HG03039 (cell line): ENCODE results near the gene TMEM108.

ENCODE experiments used
- ATAC-seq: cut with Tn5 transposase; IDR thresholded peaks from one replicate; pipeline ENCODE4 v1.9.1; 2021; ENCODE audit warnings: mild to moderate bottlenecking, moderate library complexity; ENCODE audit not compliant: unreplicated experiment

Gene TMEM108

DNA sequence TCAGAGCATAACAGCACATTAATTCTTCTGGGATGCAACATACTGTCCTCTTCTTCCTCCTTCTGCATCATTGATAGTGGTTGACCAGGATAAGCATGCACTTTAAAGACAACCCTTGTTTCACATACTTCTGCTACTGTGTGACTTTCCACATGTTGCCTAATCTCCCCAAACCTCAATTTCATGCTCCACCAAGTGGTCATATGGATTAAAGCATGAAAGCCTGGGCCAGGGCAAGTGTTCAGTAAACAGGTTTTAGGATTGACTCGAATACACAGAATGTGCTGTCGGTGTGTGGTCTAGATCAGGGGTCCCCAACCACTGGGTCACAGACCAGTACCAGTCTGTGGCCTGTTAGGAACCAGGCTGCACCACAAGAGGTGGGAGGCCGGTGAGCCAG is 339.2 kb downstream of the TMEM108 start:
- ATAC-seq: no peak

DNA sequence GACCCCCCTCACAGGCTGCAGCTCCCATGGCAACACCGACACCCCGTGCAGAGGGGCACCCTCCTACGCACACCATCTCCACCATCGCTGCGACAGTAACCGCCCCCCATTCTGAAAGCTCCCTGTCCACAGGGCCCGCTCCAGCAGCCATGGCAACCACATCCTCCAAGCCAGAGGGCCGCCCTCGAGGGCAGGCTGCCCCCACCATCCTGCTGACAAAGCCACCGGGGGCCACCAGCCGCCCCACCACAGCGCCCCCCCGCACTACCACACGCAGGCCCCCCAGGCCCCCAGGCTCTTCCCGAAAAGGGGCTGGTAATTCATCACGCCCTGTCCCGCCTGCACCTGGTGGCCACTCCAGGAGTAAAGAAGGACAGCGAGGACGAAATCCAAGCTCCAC is 341.7 kb downstream of the TMEM108 start:
- no peak for ATAC-seq

DNA sequence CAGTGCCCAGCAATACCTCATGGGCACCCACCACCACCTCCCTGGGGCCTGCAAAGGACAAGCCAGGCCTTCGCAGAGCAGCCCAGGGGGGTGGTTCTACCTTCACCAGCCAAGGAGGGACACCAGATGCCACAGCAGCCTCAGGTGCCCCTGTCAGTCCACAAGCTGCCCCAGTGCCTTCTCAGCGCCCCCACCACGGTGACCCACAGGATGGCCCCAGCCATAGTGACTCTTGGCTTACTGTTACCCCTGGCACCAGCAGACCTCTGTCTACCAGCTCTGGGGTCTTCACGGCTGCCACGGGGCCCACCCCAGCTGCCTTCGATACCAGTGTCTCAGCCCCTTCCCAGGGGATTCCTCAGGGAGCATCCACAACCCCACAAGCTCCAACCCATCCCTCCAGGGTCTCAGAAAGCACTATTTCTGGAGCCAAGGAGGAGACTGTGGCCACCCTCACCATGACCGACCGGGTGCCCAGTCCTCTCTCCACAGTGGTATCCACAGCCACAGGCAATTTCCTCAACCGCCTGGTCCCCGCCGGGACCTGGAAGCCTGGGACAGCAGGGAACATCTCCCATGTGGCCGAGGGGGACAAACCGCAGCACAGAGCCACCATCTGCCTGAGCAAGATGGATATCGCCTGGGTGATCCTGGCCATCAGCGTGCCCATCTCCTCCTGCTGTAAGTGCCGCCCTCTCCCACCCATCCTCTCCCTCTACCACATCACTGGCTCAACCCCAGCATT is 342.5 kb downstream of the TMEM108 start:
- no peak for ATAC-seq

DNA sequence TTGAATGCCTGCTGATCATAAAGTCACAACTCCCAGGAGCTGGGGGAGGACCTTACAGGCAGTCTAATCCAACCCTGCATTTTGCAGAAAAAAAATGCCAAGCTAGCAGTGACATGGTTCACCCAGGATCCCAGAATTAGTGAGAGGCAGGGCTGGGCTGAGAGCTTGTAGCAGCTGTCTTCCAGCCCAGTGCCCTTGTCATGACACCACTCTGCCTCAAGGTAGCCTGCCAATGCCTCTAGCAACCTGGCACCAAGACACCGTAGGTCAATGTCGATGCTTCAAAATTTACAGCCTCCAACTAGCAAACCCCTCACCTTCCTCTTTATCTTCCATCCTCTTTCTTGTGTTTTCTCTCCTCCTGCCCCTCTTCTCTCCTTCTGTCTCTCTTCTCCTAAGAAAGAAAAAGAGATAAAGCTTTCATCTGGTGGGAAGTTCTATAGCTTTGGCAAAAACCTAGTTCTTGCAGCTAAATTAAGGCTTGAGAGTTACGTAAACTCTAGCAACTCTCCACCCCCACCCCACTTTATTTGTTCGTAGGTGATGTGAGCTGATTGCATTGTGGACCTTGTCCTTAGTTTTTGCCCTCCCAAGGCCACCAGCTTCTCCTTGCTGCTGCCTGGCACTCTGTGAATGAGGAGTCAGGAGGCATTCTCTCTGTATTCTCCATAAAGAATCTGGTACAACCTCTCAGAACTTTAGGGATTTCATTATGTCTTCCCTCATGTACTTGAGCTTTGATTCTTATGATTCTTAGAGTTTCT is 343.3 kb downstream of the TMEM108 start:
- ATAC-seq: no peak

DNA sequence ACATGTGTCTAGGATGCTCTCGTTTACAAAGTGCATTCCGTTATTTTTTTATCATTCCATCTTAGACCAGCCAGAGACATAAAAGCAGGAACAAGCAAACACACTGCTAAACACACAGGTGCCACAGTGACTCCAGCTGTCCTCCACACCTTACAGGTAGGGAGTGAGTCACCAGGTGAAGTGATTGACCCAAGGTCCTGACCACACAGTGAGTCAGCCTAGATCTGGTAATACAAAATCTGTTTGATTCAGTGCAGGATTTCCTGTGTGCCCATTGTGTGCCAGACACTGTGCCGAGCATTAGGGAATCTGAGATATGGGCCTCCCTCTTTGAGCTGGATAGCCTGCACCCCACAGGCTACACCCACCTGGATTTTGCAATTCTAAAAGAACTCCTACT is 345.0 kb downstream of the TMEM108 start:
- no peak for ATAC-seq

DNA sequence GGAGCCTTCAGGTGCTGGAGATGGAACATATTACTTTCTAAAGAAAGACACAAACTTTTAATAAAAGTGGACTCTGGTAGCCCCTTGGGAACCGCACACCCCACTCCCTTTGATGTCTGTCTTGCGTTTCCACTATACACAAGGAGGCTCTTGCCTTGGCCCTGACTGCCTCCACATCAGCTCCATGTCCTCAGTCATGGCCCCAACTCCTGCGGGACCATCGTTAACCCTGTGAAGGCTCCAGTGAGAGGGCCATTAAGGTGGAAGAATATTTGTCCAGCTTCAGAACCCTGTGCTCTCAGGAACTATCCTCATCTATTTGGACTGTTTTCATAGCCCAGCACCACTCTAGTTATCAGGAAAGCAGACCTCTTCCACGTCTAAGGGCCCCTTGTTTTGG is 345.6 kb downstream of the TMEM108 start:
- no peak for ATAC-seq

DNA sequence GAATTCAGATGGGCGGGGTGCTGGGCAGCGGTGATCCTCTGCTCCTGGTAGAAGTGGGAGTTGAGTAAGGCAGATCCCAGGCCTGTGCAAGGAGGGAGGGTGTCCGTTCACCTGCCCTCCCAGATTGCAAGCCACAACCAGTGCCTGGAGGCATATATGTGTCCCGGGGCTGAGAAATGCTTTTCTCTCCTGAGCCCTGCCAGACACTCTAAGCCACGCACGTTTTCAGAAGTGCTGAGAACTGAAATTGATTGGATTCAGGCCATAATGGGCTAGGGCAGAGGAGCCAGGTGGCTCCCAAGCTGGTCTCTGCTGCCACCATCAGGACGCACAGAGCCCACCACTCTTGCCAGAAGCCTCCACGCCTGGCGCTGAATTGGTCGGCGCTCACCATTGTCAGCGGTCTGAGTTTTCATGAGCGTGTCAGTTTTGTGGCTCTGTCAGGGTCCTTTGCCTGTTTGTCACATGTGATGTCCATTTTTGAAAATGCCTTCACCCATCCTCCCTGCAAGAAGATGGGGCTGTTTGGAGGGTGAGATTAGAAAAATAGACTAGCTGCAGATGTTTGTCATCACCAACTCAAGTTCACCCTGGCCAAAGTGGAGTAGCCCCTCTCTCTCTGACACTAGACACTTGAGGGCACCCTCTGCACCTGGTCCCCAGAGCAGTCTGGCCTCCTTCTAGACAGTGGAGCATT is 346.3 kb downstream of the TMEM108 start:
- peak; percentile 70 for ATAC-seq

DNA sequence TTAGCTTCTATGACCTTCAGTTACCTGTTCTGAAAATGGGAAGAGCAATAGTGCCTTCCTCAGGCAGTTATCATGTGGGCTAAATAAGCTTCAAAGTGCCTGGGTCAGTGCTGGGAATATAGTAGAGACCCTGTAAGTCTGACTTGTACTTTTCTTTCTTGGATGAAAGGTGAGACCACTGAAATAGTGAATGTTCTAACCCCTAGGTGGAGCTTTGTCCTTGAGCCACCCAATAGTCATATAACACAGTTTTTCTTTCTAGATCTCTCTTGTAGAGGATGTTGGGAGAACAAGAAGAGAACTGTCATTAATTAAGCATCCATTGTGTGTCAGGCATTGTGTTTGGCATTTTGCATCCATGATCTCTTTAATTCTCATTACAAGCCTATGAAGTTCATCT is 348.7 kb downstream of the TMEM108 start:
- ATAC-seq: no peak

DNA sequence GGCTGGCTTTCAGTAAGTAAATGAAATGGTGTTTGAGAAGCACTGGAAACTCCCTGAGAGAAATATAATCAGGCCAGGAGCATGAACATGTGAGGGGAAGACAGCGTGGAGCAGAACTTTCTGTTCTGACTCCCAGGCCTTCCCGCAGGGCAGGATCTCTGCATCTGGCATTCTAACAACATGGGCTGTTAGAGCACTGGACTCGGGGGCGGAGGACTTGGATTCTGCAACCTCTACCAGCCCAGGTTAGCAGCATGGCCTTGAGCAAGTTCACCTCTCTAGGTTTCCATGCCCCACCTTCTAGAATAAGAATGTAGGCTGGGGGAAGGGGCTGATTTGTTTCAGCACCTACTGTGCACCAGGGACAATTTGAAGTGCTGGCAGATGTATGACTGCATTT is 349.1 kb downstream of the TMEM108 start:
- ATAC-seq: no peak

DNA sequence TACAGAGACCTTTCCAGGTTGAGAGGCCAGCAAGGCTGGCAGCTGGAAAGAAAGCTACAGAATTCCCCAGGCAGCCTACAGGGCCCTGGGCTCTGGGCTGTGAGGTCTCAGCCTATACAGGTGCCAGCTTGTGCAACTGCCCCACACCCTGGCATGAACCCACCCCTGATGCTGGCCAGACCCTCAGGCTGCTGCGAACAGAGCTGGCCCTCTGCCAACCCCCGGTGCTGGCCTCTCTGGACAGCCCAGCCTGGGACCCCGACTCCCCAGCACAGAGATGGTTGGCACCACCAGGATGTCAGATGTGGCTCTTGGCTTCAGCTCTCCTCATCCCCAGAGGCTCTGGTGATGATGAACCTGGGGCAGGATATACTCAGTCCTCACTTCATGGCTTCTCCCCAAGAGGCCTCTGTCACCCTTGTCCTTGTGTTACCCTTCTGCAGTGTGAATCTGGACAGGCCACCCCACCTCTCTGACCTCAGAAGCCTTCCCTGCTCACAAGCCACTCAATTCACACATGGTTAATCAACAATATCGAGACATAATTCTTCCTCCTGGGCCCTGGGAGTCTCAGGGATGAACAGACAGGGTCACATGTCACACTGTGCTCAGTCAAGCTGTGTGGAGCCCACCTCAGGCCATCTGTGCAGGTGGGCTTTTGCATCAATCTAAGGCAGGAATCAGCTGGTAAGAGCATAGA is 350.7 kb downstream of the TMEM108 start:
- no peak for ATAC-seq

DNA sequence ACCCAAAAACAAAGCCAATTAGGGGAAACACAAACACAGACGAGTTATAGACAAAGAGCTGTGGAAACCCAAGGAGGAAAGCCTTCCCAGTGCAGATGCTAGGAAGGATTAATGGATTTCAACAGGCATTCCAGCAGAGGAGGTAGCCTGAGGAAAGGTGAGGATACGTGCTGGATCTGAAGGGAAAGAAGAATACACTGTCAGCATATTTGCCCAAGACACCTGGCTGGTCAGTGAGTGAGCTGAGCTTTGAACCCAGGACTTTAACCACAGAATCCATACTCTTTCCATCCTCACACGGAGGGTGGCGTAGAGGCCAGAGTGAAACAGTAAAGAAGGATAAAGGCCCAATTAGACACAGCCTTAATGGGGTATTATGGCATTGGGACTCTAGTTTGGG is 352.5 kb downstream of the TMEM108 start:
- ATAC-seq: no peak

DNA sequence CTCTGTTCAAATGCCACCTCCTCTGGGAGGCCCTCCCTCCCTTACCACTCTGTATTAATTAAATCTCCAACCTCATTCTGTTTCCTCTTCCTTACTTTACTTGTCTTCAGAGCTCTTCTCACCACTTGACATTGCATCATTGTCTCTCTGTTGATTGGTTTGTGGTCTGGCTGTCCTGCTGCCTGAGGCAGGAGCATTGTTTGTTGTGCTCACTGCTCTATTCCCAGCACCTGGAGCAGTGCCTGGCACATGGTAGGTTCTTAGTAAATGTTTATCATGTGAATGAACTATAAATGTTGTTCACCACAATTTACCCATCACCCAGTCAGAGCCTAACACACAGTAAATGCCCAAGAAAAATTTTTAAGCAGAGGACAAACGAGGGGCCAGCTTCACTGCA is 355.0 kb downstream of the TMEM108 start:
- ATAC-seq: no peak

DNA sequence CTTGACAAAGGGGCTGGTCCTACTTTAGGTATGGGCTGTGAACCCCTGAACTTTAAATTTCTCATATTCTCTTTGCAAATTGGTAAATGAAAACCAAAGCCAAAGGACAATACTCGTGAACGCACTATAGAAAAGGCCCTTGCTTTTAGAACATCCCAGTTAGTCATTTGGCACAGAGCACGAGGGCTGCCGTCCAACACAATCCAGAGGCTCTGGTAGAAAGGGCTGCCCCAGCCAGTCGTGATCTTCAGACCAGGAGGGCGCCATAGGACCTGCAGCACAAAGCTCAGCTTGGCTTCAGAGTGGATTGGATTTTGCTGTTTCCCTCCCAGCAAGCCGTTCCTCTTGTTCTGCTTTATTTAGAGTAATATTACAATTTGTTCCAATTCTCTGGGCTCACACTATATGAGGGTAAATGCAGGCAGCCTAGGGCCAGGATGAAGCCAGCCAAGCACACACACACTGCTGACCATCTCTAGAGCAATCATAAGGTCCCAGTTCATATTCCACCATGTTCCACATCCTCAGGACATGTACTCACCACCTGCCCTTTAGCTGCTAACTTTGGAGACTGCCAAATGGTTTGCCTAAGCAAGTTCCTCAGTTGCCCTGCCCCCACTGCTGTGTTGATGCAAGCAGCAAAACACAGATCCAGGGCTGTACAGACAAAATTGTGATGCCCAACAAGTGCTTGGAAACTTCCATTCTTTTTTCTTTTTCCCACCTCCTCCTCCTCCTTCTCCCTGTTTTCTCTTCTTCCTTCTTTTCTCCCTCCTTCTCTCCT is 355.7 kb downstream of the TMEM108 start:
- ATAC-seq: no peak

DNA sequence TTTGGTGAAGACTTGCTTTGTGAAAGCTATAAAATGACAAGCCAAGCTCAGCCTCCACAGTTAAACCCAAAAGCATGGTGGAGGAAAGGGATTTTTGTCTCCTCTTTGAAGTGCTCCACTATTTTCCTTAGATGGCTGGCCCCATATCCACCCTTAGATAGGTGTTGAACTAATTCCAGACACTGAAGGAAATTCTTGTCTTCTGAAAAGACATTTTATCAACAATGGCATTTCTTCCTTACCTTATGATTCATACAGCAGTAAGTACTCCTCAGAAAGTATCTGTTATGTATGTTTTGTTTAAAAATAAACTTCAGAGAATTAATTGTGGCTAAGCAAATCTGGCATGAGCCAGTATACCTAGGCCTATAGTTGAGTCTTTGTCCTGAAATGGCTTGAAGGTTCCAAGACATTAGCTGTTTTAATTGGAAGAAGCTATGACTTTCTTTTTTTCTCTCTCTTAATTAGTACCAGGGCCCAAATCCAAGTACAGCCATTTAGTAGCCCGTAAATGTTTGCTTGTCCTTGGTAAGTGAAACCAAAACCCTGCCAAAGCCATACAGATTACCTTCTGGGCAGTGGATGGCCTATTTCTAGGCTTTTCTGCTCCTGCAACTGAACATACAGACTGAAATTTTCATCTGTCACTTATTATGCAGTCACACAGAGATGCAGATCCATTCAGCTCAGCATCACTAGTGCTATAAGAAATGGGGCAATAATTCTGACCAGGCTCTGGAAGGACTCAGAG is 356.5 kb downstream of the TMEM108 start:
- ATAC-seq: no peak

DNA sequence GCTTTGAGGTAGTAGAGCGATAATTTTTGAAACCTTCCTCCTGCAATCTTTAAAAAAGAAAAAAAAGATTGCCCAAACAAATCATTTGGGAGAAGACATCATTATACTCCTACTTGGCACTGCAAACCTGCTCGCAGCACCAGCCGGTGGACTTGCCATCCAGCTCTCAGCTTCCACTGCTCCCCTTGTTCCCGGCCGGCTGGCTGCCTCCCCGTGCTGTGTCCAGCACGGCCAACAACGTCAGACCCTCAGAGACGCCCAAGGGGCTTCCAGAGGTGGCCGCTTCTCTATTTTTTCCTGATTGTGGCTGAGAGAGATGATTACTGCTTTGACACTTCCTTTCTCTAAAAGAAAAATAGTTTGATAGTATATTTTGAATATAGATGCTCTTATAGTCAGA is 358.7 kb downstream of the TMEM108 start:
- ATAC-seq: no peak

DNA sequence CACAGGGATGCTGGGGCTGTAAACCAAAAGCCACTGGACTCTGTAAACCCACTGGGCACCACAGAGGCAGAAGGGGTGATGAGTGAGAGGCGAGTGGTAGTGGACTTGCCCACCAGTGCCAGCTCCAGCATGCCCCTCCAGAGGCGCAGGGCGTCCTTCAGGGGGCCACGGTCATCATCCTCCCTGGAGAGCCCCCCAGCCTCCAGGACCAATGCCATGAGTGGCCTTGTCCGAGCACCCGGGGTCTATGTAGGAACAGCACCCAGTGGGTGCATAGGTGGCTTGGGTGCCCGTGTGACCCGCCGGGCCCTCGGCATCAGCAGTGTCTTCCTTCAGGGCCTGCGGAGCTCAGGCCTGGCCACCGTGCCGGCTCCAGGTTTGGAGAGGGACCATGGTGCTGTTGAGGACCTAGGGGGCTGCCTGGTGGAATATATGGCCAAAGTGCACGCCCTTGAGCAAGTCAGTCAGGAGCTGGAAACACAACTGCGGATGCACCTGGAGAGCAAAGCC is 361.9 kb downstream of the TMEM108 start, which contains the start of gene BFSP2:
Gene BFSP2, plus strand, starts transcription at position 51 of the 510 bp plus-strand sequence. Its CDS starts 28 bp downstream, at position 79.
- ATAC-seq: no peak

DNA sequence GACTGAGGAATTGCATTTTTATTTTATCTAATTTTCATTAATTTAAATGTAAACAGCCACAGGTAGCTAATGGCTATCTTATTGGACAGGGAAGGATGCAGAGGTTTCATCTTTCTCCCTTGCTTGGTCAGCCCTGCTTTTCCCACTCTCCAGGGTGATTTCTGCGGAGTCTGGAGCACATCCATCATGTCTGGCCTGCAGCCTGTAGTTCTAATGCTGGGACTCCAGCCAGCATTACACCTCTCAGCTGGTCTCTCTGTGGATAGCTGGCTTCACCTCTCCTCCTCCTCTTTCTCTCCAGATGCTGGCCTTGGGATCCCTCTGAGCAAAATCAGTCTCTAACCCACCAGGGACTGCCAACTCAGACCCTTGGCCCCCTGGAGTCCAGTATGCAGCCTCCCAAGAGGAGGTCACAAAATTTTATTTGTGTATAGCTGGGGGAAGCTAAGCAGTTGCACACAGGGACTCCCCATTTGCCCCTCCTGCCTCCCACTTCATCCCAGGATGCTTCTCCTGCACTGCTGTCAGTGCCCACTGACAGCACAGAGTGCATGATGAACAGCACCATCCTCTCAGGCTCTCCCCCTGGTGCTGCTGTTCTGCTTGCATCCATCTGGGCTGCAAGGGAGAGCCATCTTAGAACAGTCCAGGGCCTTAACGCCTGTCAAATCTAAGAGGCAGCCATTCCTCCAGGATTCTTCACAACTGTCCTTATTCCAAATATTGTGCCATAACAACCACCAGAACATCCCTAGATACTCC is 363.4 kb downstream of the TMEM108 start:
- ATAC-seq: no peak

DNA sequence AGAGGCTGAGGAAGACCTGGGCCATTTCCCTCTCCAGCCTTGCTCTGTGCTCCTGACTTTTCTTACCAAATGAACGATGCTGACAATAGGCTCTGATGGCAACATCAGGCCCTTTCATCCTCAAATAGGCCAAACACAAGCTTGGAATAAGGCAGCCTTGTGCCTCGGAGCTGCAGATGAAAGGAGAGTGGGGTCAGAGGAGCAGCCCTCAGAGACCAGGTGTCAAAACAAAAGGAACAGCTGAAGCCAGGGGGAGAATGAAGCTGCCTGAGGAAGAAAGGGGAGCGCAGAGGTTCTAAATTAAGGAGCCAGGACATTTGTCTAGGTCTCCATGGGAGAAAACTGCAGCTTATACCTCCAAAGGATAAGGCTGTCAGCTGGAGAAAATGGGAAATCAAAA is 366.7 kb downstream of the TMEM108 start:
- ATAC-seq: no peak

DNA sequence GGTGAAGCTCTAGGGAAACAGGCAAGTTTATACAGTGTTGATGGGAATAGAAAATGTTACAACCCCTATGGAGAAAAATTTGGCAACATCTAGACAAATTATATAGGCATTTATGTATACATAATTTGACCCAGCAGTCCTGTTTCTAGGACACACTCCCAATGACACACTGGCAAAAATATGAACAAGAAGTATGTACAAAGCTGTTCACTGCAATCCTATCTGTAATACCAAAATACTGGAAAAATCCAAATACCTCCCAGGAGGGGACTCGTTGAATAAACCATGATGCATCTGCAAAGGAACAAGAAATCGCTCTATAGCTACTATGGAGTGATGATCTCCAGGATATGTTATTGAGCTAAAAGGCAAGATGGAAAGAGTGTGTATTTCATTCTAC is 370.2 kb downstream of the TMEM108 start:
- no peak for ATAC-seq
